Measurements from ENCODE around the gene AFF4.
"Not testable (repeated sequence)": the region's sequence is repeated elsewhere in the genome, so short reads cannot be mapped to it uniquely, and the experiment has no call there.

Gene AFF4

GRCh38 chr5:132859889-132860437 is 103.5 kb downstream of the AFF4 start:
- no peak overlapping the region for H3K4me3 ChIP-seq (replicated peaks in 1 of 2; ENCODE audit: low read depth in 2 of 2, low read length in 2 of 2)
- no peak for DNase-seq (ENCODE audit: low read depth in 2 of 2)
- no peak for TF ChIP-seq CTCF (IDR thresholded peaks at IDR 0.05; ENCODE audit: low read depth, low read length)

- no peak for TF ChIP-seq CTCF (IDR thresholded peaks at IDR 0.05; ENCODE audit: low read depth, low read length)
- no peak for DNase-seq (ENCODE audit: low read depth in 2 of 2)
- H3K4me3 ChIP-seq (replicated peaks in 1 of 2; ENCODE audit: low read depth in 2 of 2, low read length in 2 of 2), result no peak overlapping the region
These were observed 107.4 kb downstream of the AFF4 start for GRCh38 chr5:132856011-132856410.

- not testable (repeated sequence) for H3K4me3 ChIP-seq (replicated peaks in 1 of 2; ENCODE audit: low read depth in 2 of 2, low read length in 2 of 2); DNase-seq (ENCODE audit: low read depth in 2 of 2)
These were observed 108.4 kb downstream of the AFF4 start for GRCh38 chr5:132854992-132855391.

- TF ChIP-seq CTCF (IDR thresholded peaks at IDR 0.05; ENCODE audit: low read depth, low read length), result no peak
- no peak overlapping the region for H3K4me3 ChIP-seq (replicated peaks in 1 of 2; ENCODE audit: low read depth in 2 of 2, low read length in 2 of 2)
- DNase-seq (ENCODE audit: low read depth in 2 of 2), result peak in 1 of 2 donors; percentile 50
These were observed 109.1 kb downstream of the AFF4 start for GRCh38 chr5:132854301-132854700.

GRCh38 chr5:132853790-132854189 is 109.6 kb downstream of the AFF4 start:
- TF ChIP-seq CTCF (IDR thresholded peaks at IDR 0.05; ENCODE audit: low read depth, low read length), result no peak
- DNase-seq (ENCODE audit: low read depth in 2 of 2), result no peak
- no peak overlapping the region for H3K4me3 ChIP-seq (replicated peaks in 1 of 2; ENCODE audit: low read depth in 2 of 2, low read length in 2 of 2)

- no peak for TF ChIP-seq CTCF (IDR thresholded peaks at IDR 0.05; ENCODE audit: low read depth, low read length)
- H3K4me3 ChIP-seq (replicated peaks in 1 of 2; ENCODE audit: low read depth in 2 of 2, low read length in 2 of 2), result no peak overlapping the region
- DNase-seq (ENCODE audit: low read depth in 2 of 2), result no peak
These were observed 110.1 kb downstream of the AFF4 start for GRCh38 chr5:132853323-132853722.

GRCh38 chr5:132850066-132850465 is 113.4 kb downstream of the AFF4 start:
- DNase-seq (ENCODE audit: low read depth in 2 of 2), result peak in 1 of 2 donors; percentile 31
- H3K4me3 ChIP-seq (replicated peaks in 1 of 2; ENCODE audit: low read depth in 2 of 2, low read length in 2 of 2), result no peak overlapping the region
- no peak for TF ChIP-seq CTCF (IDR thresholded peaks at IDR 0.05; ENCODE audit: low read depth, low read length)
